AML-193 (cell line): ENCODE data around the gene RAD51AP1.
"Not testable (repeated sequence)": the region's sequence is repeated elsewhere in the genome, so short reads cannot be mapped to it uniquely, and the experiment has no call there.

Experiments
- DNase-seq, 2 experiments: peaks; one replicate each; lab custom pipeline; 2025; lab: John Stamatoyannopoulos, UW

Gene RAD51AP1

GRCh38 chr12:4538207-4539160, at the start of gene RAD51AP1:
Gene RAD51AP1, plus strand, starts transcription at chr12:4538890. Its CDS starts 50 bp downstream, at chr12:4538940.
- DNase-seq, result peak; percentile 92 to 93

DNA sequence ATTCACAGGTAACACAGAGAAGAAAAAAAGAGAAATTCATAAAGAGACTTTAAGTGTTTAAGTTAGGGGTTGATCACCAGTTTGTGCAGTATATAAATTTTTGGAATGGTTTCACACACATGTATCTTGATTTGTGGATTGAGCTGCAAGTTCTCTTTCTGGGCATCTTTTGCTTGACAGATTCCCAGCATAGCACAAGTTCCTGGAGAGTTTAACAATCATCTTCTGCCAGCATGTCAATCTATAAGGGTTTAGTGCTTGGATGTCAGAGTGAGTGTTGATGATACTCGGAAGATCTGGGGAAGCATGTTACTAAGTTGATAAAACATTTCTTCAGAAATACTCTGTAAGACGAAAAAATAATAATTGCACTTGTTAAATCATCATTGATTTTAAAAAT, 49.1 kb upstream of the RAD51AP1 start:
- no peak for DNase-seq

- no peak for DNase-seq
Measured at GRCh38 chr12:4490973-4491372, 47.7 kb upstream of the RAD51AP1 start.

DNA sequence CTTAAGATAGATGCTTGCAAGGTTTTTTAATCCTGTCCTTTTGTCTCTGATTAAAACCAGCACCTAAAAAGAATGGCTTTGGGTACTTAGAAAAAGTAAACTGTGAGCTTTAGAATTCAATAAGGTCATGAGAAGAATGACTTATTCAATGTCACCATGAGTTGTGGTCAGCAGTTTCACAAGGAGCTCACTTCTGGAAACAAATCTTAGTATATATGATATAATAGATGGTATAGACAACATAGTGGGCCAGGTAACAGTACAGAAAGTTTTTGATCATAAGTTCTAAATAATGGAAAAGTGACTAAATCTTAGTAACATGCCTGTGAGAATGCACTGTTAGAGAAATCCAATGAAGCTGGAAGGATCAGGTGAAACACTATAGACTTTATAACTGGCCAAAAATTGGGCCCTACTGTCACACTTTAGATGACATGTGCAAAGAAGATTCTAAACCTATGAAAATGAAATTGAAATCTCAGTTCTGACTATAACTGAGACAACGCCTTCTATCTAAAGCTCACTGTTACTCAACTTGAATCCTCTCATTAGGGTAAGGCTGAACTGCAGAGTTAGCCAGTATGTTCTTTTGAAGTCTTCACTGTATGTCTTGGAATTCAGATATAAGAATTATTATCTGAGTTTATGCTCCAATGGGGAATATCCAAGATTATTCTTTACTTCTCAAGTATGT, 42.4 kb upstream of the RAD51AP1 start:
- DNase-seq, result no peak

DNA sequence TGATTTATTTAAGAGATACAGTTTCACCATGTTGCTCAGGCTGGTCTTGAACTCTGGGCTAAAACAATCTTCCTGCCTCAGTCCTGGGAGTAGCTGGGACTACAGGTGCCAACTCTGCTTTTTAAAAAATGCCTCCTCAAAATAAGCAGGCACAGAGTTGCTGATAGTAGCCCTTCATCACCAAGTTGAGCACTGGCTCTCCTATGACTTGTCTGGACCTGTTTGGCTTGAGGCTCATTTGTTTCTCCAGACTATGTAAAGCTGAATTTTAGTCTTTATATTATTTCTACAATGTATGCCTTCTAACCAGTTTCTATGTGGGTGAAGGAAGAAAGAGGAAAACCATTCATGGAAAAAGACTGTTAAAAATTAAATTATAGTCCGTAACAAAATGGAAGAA, 39.5 kb upstream of the RAD51AP1 start:
- DNase-seq, result no peak

- DNase-seq, result no peak
Measured at GRCh38 chr12:4505376-4505986, 33.2 kb upstream of the RAD51AP1 start.

GRCh38 chr12:4506430-4506829, 32.3 kb upstream of the RAD51AP1 start:
- no peak for DNase-seq

- no peak for DNase-seq
Measured at GRCh38 chr12:4506870-4507269, 31.8 kb upstream of the RAD51AP1 start.

GRCh38 chr12:4508503-4508902, 30.2 kb upstream of the RAD51AP1 start:
- not testable (repeated sequence) for DNase-seq

DNA sequence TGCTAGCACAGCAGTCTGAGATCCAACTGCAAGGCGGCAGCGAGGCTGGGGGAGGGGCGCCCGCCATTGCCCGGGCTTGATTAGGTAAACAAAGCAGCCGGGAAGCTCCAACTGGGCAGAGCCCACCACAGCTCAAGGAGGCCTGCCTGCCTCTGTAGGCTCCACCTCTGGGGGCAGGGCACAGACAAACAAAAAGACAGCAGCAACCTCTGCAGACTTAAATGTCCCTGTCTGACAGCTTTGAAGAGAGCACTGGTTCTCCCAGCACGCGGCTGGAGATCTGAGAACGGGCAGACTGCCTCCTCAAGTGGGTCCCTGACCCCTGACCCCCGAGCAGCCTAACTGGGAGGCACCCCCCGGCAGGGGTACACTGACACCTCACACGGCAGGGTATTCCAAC, 29.4 kb upstream of the RAD51AP1 start:
- DNase-seq, result not testable (repeated sequence)

GRCh38 chr12:4518106-4518728, 20.5 kb upstream of the RAD51AP1 start:
- DNase-seq, result no peak

DNA sequence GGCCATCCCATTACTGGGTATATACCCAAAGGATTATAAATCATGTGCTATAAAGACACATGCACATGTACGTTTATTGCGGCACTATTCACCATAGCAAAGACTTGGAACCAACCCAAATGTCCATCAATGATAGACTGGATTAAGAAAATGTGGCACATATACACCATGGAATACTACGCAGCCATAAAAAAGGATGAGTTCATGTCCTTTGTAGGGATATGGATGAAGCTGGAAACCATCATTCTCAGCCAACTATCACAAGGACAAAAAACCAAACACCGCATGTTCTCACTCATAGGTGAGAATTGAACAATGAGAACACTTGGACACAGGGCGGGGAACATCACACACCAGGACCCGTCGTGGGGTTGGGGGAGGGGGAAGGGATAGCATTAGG, 15.2 kb upstream of the RAD51AP1 start:
- DNase-seq, result not testable (repeated sequence)

GRCh38 chr12:4526923-4527546, 11.7 kb upstream of the RAD51AP1 start:
- DNase-seq, result peak; percentile 54 to 58

DNA sequence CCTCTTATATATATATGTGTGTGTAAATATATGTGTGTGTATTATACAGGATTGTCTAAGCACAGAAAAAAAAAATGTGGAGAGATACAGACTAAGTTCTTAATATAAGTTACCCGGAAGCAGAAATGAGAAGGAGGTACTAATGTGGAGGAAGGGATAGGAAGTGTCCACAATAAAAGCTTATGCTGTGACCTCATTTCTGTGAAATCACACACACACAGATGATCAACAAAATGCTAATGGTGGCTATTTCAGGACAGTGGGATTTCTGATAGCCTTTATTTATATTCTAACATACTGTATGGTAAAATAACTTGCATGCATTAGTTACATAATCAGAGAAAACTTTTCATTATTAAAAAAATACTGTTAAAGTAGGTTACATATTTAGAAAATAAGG, 8.5 kb upstream of the RAD51AP1 start:
- DNase-seq, result no peak

- no peak for DNase-seq
Measured at GRCh38 chr12:4530982-4531586, 7.6 kb upstream of the RAD51AP1 start.

- no peak for DNase-seq
Measured at GRCh38 chr12:4535092-4535491, 3.6 kb upstream of the RAD51AP1 start.

GRCh38 chr12:4535871-4536270, 2.8 kb upstream of the RAD51AP1 start:
- DNase-seq, result no peak

DNA sequence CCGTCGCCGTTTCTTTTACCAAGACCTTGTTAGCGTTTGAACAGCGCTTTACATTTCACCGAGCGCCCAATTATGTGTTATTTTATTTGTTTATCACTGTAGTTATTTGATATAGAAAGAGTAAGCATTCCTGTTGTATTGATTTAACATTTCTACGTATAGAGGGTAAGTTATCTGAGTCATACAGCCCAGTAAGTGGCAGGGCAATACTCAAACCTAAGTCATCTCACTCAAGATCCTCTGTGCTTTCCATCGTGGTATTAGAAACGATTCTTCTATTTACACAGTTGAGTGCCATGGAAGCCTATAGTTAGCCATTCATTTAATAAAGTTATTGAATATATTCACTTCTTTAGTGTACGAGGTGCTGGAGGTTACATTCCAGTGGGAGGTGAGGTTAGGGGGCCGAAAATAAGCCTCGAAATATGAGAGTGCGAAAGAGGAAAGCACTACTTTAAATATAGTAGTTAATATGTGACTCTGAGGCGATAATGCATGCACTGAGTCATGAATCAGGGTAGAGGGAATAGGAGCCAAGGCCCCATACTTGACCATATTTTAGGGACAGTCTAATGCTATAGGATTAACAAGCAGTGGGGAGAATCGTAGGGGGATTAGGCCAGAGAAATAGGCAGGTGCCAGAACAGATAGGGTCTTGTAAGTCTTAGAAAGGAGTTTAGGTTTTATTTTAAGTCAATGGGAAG, 629 bp downstream of the RAD51AP1 start:
- no peak for DNase-seq

GRCh38 chr12:4540170-4540569, 1.5 kb downstream of the RAD51AP1 start:
- DNase-seq, result no peak

GRCh38 chr12:4540638-4541037, 1.9 kb downstream of the RAD51AP1 start:
- peak; percentile 32 to 35 for DNase-seq

DNA sequence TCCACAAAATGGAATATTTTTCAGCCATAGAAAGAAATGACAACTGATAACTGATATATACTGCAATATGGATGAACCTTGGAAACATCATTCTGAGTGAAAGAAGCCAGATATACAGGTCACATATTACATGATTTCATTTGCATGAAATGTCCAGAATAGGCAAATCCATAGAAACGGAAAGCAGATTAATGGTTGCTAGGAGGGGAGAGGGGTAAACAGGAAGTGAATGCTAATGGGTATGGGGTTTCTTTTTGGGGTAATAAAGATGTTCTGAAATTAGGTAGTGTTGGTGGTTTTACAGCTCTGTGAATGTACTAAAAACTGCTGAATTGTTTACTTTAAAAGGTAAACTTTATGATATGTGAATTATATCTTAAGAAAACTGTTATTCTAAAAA, 6.5 kb downstream of the RAD51AP1 start:
- DNase-seq, result no peak
